A673 (cell line): Measurements from ENCODE around the gene SERPINA7.

ENCODE experiments used
- CTCF ChIP-seq: fragments of 300-800, 200-600 bp; sonication (generic); conservative IDR thresholded peaks from 2 replicates; pipeline ENCODE4 v1.5.1; 2017; ENCODE audit warnings: low read depth, mild to moderate bottlenecking, antibody characterized with exemption, low read length, moderate library complexity, mixed read lengths
- EZH2 ChIP-seq: fragments of 200-600 bp; sonication (generic); IDR thresholded peaks from 2 replicates; pipeline ENCODE4 v1.6.1; 2017; ENCODE audit warnings: borderline replicate concordance, low read depth, mild to moderate bottlenecking, mixed read lengths, antibody characterized with exemption, low read length; ENCODE audit not compliant: poor library complexity, severe bottlenecking

GRCh38 chrX:106042296-106042695 is 3.8 kb upstream of the SERPINA7 start:
- TF ChIP-seq CTCF (no peak), EZH2 (no peak)
